Right lung (tissue), 10 donors: ENCODE measurements around the gene CDH24. TPM values are rescaled to one million over a fixed set of nuclear protein-coding genes. Genes with fewer than 3 reads are reported as not detected.
A peak's percentile ranks its signal among the peaks of the same experiment; 100 is the strongest.

Experiments used
- DNase-seq, 2 donors: peaks; one replicate each; pipeline ENCODE4 v3.0.0-alpha.2; 2013
- long read RNA-seq, 8 donors: transcript quantifications; one replicate each; lab custom pipeline, GENCODE V29; 2026
- polyA plus RNA-seq, 5 donors: library from polyadenylated mRNA; unstranded; fragments of 120-200 nt; gene quantifications; one replicate each; pipeline versions ENCODE4 v1.2.1 to v1.2.3, GENCODE V29; 2013; ENCODE audit warnings: inconsistent platforms in 1 of 5, low replicate concordance in 1 of 5; ENCODE audit not compliant: insufficient read length in 5 of 5, insufficient read depth in 1 of 5

CDH24 gene, protein sequence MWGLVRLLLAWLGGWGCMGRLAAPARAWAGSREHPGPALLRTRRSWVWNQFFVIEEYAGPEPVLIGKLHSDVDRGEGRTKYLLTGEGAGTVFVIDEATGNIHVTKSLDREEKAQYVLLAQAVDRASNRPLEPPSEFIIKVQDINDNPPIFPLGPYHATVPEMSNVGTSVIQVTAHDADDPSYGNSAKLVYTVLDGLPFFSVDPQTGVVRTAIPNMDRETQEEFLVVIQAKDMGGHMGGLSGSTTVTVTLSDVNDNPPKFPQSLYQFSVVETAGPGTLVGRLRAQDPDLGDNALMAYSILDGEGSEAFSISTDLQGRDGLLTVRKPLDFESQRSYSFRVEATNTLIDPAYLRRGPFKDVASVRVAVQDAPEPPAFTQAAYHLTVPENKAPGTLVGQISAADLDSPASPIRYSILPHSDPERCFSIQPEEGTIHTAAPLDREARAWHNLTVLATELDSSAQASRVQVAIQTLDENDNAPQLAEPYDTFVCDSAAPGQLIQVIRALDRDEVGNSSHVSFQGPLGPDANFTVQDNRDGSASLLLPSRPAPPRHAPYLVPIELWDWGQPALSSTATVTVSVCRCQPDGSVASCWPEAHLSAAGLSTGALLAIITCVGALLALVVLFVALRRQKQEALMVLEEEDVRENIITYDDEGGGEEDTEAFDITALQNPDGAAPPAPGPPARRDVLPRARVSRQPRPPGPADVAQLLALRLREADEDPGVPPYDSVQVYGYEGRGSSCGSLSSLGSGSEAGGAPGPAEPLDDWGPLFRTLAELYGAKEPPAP
- 10 to 100 TPM in 4 of 5 donors, 1 to 10 TPM in 1; 9.7 to 13.7 (median 12.2) TPM for polyA plus RNA-seq
- long read RNA-seq, donor 1 = 0 reads
- long read RNA-seq, donor 2, partial matches to known transcripts = 0 of 3 reads
- long read RNA-seq, donor 2, other reads (novel, unspliced or antisense) = 0 of 3 reads
- long read RNA-seq, donor 3, partial matches to known transcripts = 0 of 1 reads
- long read RNA-seq, donor 3, other reads (novel, unspliced or antisense) = 0 of 1 reads
- long read RNA-seq, donor 4 = 0 reads
- long read RNA-seq, donor 5 = 0 reads
- long read RNA-seq, donor 6, partial matches to known transcripts = 0 of 1 reads
- long read RNA-seq, donor 6, other reads (novel, unspliced or antisense) = 0 of 1 reads
- long read RNA-seq, donor 7, partial matches to known transcripts = 0 of 1 reads
- long read RNA-seq, donor 7, other reads (novel, unspliced or antisense) = 0 of 1 reads
- long read RNA-seq, donor 8, partial matches to known transcripts = 0 of 1 reads
- long read RNA-seq, donor 8, other reads (novel, unspliced or antisense) = 0 of 1 reads

DNA sequence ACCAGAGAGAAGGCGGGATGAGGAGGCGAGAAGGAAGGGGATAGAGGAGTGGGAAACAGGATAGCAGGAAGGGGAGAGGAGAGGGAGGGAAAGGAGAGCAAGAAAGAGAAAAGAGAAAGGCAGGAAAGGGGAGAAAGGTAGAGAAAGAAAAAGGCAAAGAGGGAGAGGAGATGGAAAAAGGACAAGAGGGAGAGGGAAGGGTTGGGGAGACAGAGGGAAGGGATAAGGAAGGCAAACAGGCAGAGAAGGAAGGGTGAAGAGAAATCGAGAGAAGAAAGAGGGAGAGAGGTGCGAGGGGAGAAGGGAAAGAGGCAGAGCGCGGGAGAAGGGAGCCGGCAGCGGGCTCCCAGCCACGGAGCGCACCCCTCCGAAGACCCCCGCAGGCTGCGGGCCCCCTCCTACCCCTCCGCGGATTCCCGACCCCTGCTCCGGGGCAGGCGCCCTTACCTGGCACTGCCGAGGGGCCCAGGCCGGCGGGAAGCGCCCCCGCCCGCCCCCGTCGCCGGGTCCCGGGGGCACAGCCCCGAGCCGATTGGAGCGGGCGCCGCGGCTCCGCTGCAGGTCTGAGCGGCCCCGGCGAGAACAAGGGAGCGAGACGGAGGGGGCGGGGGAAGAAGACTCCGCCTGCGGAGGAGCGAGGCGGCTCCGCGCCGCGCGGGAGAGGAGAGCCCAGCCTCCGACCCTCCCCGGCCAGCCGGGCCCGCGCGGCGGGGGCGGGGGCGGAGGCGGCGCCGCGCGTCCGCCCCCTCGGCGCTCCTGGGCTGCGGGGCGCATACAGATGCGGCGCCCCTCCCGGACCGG is at the start of gene CDH24:
Gene CDH24, minus strand, starts transcription at position 565 of the 801 bp plus-strand sequence. CDS start 1,787 bp downstream, outside the sequence.
- peak; percentile 65 to 76 for DNase-seq

DNA sequence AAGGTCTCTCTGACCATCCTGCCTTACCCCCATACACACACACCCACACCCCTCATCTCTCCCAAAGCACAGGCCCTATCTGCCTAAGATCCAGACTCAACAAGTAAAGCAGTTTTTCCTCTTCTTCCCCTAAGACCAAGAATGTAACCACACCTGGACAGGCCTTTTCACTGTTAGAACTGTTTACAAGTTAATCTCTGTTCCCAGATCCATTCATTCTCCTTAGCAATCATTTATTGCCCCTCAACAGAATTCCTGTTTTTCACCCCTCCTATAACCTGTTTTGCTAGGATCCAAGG is 49.4 kb upstream of the CDH24 start:
- DNase-seq = no peak

DNA sequence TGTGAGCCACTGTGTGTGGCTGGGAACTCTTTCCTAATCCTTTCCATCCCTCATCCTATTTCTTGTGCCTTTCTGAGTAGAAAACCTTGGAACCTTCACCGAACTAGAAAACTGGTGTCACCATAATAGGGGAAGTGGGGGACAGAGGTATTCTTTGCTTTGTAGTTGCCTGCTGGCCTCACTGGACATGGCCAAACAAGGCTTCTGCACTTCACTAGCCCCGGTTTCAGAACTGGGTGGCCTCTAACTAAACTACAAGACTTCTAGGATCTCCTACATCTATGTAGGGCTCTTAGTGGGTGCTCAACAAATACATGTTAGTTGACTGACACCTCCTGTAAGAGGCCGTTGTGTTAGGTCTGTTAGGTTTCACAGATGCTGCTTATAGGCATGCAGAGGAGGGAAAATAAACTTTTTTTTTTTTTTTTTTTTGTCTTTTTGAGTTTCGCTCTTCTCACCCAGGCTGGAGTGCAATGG is 48.1 kb upstream of the CDH24 start:
- DNase-seq = no peak

DNA sequence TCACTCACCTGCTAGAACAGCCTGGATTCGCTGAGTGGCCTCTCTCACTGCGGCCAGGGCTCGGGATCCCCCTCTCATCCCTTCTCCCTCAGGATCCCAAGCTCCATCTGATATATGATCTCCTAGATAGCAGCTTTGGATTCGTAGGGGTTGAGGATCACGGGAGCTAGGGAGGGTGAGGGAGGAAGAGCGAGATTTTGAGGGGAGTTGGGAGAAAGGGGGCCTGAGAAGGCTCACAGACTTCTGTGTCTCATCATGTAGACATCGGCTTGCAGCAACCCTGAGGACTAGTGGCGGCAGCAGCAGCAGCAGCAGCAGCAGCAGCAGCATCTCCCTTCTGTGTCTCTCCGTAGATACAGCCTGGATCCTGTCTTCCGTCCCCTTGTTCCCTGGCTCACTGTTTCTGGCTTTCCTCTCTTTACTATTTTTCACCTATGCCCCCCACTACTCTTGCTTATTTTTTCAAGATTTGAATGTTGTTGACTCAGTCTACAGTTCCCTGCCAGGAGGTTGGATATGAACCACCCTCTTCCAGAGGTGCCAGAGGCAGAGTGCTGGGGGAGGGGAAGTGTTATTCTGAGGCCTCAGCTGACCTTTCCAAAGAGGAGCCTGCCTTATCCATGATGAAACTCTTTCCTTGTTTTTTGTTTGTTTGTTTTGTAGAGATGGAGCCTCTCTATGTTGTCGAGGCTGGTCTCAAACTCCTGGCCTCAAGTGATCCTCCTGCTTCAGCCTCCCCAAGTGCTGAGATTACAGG is 47.4 kb upstream of the CDH24 start, which contains the start of gene CIROP:
Gene CIROP, minus strand, starts transcription at position 399 of the 757 bp plus-strand sequence. Its CDS starts 69 bp downstream, at position 330.
- no peak for DNase-seq

DNA sequence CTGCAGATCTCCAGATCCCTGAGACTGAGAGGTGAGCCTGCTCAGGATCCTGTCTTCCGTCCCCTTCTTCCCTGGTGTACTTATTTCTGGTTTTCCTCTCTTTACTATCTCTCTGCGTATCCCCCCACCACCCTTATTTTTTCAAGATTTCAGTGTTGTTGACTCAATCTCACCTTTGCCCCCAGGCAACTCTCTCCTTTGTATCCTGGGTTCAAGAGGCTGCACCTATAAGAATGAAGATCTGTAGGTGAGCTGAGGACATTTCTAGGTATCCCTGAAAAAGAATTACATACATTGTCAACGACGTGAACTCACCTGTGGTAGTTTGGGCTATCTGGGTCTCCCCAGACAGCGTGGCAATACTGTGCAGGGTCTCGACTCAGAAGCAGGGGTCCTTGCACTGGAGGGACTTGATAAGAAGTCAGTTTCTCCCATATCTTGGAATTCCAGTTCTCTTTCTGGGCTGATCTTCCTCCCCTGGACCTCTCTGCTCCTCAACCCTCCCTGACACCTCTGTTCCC is 46.8 kb upstream of the CDH24 start:
- DNase-seq = no peak

DNA sequence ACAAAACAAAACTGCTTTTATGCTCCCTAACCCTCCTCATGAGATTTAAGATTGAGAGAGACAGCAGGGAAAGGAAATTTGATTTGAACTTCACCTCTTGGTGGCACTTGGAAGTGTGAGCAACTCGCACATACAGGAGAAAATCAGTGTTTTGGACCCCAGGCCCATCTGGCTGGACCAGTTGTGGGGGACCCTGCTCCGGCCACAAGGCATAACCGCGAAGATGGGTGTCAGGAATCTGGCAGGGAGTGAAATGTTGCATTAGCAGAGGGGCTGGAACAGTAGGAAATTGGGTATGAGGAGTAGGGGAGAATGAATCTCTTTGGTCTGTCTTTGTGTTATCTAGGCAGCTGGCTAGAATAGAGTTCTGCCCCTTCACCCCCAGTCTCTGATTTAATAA is 46.3 kb upstream of the CDH24 start:
- DNase-seq = no peak

DNA sequence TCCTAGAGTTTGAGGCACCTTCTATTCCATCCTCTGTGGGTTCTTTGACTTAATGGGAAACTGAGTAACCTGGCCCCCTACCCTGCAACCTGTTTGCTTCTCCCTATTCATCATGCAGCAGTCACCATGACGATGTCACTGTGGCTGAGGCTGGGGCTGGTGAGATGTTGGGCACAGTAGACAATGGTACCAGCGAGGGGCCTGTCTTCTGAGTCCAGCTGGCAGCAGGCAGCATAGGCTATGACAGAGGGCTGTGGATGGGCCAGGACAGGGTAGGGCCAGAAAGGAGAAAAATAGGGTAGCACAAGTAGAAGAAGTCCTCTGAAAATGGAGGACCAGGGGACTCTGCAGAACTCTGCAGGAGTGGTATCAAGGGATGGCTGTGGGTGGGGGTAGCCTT is 45.5 kb upstream of the CDH24 start:
- no peak for DNase-seq

DNA sequence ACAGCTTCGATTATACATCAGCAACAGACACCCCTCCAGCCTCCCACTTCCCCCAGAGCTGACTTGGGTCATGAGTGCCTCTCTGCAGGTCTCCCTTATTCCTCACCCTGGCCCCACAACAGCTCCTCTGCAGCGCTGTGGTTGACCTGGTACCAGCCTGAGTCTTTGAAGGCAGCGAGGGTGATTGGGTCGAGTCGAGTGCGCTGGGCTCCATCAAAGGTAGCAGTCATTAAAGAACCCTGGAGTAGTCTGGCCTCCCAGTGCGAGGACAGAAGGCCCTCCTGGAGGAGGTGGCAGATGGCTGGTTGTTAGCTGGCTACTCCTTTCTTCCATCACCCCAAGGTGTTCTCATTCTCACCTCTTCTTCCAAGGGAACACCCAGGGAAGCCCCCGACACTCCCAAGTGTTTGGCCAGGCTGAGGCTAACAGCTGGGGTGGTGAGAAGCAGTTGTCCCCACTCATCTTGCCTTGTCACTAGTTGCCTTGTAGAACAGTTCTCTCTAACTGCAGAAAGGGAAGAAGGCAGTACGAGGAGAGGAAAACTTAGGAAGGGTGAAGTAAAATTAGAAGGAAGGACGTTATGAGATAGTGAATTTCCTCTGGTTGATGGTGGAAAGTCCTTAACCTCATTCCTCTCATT is 44.8 kb upstream of the CDH24 start:
- no peak for DNase-seq

DNA sequence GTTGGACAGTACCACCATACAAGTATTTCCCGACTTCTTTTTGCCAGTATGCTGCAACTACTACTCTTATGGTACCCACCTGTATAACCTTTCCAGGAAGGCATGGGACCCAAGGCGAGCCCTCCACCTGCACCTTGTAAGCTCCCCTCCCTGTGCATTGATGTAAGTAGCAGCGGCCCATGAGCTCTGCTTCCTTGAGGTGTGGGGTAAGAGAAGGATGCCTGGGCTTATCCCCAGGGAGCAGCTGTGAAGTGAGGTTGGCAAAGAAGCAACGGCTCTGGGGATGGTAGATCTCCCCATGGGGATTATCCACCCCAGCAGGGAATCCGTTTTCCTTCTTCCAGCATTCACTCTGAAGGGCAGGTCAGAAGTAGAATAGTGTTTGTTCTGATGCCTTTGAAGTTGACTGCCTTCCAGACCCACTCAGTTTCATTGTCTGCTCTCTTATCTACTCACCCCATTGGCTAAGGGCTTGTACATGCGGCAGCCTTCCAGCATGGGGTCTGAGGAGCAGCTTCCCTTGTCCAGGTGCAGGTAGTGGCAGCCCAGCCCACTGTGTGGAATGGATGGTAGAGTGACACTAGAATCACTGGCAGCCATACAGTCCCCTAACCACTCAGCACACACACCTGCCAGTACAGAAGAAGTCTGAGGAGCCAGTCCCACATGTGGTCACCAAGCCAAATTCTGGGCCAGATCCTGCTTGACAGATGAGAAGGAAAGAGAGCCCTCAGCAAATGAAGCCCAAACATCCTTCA is 44.1 kb upstream of the CDH24 start:
- no peak for DNase-seq

DNA sequence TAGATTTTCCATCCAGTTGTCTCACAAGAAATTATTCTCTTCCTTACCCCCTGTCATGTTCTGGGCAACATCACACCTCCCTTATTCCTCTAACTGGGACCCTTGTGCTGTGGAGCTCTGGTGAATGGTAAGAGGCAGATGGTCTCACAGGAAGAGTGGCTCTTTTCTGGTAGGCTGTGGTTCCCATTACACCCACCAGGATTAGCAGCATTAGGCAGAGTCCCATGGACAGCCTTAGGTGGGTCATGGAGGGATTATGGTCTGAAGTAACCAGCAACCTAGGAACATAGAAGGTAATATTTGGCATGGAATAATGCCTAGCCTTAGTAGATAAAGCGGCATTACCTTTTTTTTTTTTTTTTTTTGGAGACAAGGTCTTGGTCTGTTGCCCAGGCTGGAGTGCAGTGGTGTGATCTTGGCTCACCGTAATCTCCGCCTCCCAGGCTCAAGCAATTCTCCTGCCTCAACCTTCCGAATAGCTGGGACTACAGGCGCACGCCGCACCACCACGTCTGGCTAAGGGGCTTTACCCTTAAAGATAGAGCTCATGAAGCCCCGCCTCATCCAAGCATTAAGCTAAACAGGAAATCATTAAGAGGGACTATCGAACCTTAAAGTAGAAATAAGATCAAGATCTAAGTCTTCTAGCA is 42.0 kb upstream of the CDH24 start:
- DNase-seq = no peak

DNA sequence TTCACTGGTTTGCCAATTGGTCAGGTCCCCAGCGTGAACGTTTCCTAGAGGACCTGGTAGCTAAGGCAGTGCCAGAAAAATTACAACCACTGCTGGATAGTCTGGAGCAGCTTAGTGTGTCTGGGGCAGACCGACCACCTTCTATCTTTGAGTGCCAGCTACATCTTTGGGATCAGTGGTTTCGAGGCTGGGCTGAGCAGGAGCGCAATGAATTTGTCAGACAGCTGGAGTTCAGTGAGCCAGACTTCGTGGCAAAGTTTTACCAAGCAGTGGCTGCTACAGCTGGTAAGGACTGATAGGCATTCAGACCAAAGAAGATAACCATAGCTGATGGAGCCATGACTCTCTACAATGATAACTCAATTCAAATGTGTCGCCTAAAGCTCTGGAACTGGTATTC is 40.5 kb upstream of the CDH24 start:
- no peak for DNase-seq

DNA sequence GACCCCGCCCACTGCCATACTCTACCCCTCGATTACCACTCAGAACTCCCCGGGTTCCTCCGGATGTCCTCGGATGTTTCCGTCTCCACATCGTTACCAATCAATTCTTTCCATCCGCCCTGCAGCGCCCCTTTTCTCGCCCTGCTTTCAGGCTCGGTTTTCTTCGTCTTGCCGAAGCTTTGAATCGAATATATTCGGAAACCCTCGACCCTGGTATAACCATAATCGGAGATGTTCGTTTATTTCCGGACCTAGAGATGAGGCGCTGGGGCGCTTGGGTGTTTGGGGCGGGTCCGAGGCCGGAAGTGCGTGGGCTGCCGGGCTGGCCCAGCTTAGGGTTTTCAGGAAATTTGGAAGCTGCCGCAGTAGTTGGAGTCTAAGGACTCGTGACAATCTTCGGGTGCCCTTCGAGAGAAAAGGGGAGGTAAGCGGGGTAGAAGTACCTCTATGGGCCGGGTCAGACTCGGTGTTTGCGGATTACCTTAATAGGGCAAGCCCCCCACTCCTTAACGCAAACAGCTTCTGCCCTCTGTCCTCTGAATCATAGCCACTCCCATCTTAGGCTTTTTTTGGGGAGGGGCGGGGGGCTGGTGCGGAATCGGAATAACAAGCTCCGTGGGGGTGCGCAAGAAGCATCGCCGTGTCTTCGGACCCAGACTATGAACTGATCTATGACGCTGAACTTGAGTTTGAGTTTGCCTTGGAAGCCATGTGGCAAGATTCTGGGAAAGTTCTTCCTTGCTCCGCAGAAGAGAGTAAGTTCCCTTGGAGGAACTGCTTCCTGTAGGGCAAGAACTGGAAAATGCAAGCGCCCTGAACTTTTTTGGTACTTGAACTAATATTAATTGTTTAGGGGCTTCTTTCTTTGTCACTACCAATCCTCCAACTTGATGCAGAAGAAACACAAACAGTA is 38.1 kb upstream of the CDH24 start, which contains the start of gene C14orf119:
Gene C14orf119, plus strand, starts transcription at position 310 of the 913 bp plus-strand sequence. CDS start 2,154 bp downstream, outside the sequence.
- peak; percentile 99 to 100 for DNase-seq

DNA sequence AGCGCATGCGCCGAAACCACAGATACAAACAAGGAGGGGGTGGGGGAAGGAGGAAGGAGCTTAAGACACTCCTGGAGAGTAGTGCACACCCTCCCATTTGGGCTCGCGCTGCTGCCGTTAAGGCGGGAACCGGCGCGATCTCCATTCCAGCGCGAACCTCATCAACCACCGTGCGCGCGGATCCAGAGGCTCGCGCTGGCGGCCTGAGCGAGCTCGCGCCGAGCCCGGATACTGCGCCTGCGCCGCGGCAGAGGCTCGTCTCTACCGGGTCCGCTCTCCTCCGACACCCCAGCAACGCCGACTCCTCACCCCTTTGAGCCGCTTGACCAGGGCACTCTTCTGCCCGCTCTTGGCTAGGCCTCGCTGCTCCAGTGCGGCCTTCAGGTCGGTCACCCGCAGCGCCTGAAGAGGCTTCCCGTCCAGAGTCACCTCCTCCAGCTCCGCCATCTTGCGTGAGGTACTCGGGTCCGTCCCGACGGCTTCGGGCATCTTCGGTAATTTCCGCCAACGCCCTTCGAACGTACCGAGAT is 37.4 kb upstream of the CDH24 start, which contains the start of gene ACIN1:
Gene ACIN1, minus strand, starts transcription at position 471 of the 530 bp plus-strand sequence. Its CDS starts 24 bp downstream, at position 447.
- peak; percentile 90 for DNase-seq

DNA sequence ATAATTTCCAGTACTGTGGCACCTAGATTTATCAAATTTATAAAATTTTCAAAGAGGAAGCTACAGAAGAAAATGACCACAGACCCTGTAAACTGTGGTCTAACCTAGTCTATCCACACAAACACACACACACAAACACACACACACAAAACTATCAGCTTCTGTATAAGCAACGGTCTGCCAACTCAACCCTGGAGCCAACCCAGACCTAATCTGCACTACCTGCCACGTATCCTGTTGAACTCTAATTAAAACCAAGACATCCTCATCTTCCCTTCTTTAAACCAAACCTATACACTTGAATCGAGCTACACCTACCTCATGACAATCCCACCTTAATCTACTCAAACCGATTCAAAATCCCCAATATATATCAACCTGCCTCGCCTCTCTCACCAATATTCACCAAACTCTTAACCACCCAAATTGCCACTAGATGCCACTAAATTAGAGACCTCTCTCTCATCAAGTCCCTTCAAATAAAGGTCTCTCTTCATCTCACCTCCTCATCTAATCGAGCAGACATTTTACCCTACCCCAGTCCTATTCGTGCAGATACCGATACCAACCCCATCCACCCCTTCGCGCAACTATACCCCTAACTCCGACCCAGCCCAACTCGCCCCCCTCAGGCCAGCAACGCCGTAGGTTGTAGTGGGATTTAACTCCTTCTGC is 36.8 kb upstream of the CDH24 start:
- DNase-seq = no peak

DNA sequence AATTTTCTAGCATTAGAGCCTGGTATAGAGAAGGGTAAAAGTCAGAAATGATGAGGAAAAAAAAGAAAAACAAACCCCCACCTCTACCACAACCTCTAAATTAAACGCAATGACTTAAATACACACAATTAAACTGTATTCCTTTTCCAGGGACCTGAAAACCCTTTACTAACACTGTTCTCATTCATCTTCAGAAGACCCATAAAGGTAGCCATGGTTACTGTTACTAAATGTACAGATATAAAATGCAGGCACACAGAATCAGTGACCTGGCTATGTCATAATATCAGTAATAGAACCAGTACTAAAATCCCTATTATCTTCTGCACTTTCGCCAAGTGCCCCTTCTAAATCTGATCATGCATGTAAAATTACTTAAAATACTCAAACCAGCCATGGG is 36.2 kb upstream of the CDH24 start:
- DNase-seq = no peak

DNA sequence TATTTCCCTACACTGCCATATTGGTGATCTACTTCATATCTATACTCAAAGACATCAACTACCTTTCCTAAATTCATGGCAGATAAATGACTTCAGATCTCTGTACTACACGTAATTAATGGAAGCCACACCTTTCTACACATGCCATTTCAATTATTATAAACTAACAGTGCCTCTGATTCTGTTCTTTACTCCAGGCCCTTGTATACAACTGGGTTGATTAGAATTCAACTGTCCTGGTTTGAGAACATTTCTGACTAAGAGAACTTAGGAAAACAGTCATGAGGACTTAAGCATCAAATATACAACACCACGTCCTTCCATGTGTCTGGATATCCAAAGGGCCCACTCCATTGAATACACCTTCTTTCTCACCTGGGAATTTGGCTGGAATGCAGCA is 35.8 kb upstream of the CDH24 start:
- DNase-seq = no peak
